GM23338 (cell line): ENCODE data around the gene HBD.

Experiments
- CREB1 ChIP-seq: fragments of 250-450 bp; sonication (Bioruptor Pico); IDR thresholded peaks from 2 replicates; pipeline ENCODE4 v1.5.0; 2020; ENCODE audit warnings: low read depth, mild to moderate bottlenecking, moderate library complexity
- EZH2 ChIP-seq: fragments of 200-600 bp; sonication (generic); IDR thresholded peaks from one replicate; pipeline ENCODE4 v1.8.0; 2017; ENCODE audit warnings: antibody characterized with exemption, mild to moderate bottlenecking, low read depth; ENCODE audit not compliant: unreplicated experiment
- EZH2phosphoT487 ChIP-seq: fragments of 200-600 bp; sonication (generic); IDR thresholded peaks from one replicate; pipeline ENCODE4 v1.8.1; 2018; ENCODE audit warnings: antibody characterized with exemption; ENCODE audit not compliant: unreplicated experiment
- JUNB ChIP-seq: IDR thresholded peaks from one replicate; pipeline ENCODE4 v1.6.1; 2016; ENCODE audit warnings: antibody characterized with exemption; ENCODE audit not compliant: unreplicated experiment
- NANOG ChIP-seq: IDR thresholded peaks from 2 replicates; pipeline ENCODE4 v1.6.1; 2016; ENCODE audit warnings: antibody characterized with exemption, borderline replicate concordance
- POLR2AphosphoS5 ChIP-seq: IDR thresholded peaks from 2 replicates; pipeline ENCODE4 v1.6.1; 2016; ENCODE audit warnings: antibody characterized with exemption, low read depth
- STAT1 ChIP-seq: IDR thresholded peaks from one replicate; pipeline ENCODE4 v1.6.1; 2016; ENCODE audit warnings: antibody characterized with exemption; ENCODE audit not compliant: unreplicated experiment
- ZNF114 ChIP-seq: fragments of 250-450 bp; sonication (Bioruptor Pico); IDR thresholded peaks from 2 replicates; pipeline ENCODE4 v1.5.0; 2020; ENCODE audit warnings: mild to moderate bottlenecking, moderate library complexity
- ZNF331 ChIP-seq: fragments of 250-450 bp; sonication (Bioruptor Pico); IDR thresholded peaks from 2 replicates; pipeline ENCODE4 v1.5.0; 2020; ENCODE audit warnings: low read depth, mild to moderate bottlenecking, moderate library complexity
- TF ChIP-seq, protein P1 (sequence below), 2 experiments: fragments of 200-600 bp in 1 of 2; sonication (generic) in 1 of 2; conservative IDR thresholded peaks; 2 replicates each; pipeline versions ENCODE4 v1.5.1 to v1.6.1; 2016 to 2017; ENCODE audit warnings: antibody characterized with exemption in 2 of 2, low read depth in 2 of 2, mild to moderate bottlenecking in 2 of 2, moderate library complexity in 1 of 2
- TF ChIP-seq, protein P2 (sequence below): IDR thresholded peaks from one replicate; pipeline ENCODE4 v1.6.1; 2018; ENCODE audit warnings: antibody characterized with exemption; ENCODE audit not compliant: unreplicated experiment
- TF ChIP-seq, protein P3 (sequence below): IDR thresholded peaks from 2 replicates; pipeline ENCODE4 v1.6.1; 2016; ENCODE audit warnings: antibody characterized with exemption
- TF ChIP-seq, protein P4 (sequence below): fragments of 250-450 bp; sonication (Bioruptor Pico); IDR thresholded peaks from 2 replicates; pipeline ENCODE4 v1.5.0; 2020; ENCODE audit warnings: mild to moderate bottlenecking, moderate library complexity

DNA sequence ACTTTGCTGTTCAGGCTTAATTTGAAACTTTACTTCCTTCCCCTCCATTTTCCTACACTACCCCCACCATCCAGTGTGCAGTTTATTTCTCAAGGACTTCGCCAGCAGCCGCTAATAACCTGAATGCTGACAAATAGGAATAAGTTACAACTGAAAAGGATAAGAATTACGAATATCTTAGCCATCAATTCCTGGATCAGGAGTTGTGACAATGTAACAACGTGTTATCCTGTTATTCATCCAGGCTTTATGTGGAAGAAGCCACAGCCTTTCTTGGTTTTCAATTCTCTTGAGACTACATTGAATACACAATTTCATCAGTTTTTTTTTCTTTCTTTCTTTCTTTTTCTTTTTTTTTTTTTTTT, 9.5 kb upstream of the HBD start:
- TF ChIP-seq EZH2 (no peak), CREB1 (CRISPR knock-in tag) (no peak), POLR2AphosphoS5 (no peak), JUNB (no peak), ZNF331 (CRISPR knock-in tag) (no peak), ZNF114 (CRISPR knock-in tag) (no peak), NANOG (no peak), EZH2phosphoT487 (no peak), STAT1 (no peak)
- TF ChIP-seq, protein P1, sequence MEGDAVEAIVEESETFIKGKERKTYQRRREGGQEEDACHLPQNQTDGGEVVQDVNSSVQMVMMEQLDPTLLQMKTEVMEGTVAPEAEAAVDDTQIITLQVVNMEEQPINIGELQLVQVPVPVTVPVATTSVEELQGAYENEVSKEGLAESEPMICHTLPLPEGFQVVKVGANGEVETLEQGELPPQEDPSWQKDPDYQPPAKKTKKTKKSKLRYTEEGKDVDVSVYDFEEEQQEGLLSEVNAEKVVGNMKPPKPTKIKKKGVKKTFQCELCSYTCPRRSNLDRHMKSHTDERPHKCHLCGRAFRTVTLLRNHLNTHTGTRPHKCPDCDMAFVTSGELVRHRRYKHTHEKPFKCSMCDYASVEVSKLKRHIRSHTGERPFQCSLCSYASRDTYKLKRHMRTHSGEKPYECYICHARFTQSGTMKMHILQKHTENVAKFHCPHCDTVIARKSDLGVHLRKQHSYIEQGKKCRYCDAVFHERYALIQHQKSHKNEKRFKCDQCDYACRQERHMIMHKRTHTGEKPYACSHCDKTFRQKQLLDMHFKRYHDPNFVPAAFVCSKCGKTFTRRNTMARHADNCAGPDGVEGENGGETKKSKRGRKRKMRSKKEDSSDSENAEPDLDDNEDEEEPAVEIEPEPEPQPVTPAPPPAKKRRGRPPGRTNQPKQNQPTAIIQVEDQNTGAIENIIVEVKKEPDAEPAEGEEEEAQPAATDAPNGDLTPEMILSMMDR (conservative IDR thresholded peaks at IDR 0.05; ENCODE audit: low read depth in 2 of 2) = no peak
- TF ChIP-seq, protein P2, sequence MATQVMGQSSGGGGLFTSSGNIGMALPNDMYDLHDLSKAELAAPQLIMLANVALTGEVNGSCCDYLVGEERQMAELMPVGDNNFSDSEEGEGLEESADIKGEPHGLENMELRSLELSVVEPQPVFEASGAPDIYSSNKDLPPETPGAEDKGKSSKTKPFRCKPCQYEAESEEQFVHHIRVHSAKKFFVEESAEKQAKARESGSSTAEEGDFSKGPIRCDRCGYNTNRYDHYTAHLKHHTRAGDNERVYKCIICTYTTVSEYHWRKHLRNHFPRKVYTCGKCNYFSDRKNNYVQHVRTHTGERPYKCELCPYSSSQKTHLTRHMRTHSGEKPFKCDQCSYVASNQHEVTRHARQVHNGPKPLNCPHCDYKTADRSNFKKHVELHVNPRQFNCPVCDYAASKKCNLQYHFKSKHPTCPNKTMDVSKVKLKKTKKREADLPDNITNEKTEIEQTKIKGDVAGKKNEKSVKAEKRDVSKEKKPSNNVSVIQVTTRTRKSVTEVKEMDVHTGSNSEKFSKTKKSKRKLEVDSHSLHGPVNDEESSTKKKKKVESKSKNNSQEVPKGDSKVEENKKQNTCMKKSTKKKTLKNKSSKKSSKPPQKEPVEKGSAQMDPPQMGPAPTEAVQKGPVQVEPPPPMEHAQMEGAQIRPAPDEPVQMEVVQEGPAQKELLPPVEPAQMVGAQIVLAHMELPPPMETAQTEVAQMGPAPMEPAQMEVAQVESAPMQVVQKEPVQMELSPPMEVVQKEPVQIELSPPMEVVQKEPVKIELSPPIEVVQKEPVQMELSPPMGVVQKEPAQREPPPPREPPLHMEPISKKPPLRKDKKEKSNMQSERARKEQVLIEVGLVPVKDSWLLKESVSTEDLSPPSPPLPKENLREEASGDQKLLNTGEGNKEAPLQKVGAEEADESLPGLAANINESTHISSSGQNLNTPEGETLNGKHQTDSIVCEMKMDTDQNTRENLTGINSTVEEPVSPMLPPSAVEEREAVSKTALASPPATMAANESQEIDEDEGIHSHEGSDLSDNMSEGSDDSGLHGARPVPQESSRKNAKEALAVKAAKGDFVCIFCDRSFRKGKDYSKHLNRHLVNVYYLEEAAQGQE = no peak
- TF ChIP-seq, protein P3, sequence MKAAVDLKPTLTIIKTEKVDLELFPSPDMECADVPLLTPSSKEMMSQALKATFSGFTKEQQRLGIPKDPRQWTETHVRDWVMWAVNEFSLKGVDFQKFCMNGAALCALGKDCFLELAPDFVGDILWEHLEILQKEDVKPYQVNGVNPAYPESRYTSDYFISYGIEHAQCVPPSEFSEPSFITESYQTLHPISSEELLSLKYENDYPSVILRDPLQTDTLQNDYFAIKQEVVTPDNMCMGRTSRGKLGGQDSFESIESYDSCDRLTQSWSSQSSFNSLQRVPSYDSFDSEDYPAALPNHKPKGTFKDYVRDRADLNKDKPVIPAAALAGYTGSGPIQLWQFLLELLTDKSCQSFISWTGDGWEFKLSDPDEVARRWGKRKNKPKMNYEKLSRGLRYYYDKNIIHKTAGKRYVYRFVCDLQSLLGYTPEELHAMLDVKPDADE = no peak
- TF ChIP-seq, protein P4, sequence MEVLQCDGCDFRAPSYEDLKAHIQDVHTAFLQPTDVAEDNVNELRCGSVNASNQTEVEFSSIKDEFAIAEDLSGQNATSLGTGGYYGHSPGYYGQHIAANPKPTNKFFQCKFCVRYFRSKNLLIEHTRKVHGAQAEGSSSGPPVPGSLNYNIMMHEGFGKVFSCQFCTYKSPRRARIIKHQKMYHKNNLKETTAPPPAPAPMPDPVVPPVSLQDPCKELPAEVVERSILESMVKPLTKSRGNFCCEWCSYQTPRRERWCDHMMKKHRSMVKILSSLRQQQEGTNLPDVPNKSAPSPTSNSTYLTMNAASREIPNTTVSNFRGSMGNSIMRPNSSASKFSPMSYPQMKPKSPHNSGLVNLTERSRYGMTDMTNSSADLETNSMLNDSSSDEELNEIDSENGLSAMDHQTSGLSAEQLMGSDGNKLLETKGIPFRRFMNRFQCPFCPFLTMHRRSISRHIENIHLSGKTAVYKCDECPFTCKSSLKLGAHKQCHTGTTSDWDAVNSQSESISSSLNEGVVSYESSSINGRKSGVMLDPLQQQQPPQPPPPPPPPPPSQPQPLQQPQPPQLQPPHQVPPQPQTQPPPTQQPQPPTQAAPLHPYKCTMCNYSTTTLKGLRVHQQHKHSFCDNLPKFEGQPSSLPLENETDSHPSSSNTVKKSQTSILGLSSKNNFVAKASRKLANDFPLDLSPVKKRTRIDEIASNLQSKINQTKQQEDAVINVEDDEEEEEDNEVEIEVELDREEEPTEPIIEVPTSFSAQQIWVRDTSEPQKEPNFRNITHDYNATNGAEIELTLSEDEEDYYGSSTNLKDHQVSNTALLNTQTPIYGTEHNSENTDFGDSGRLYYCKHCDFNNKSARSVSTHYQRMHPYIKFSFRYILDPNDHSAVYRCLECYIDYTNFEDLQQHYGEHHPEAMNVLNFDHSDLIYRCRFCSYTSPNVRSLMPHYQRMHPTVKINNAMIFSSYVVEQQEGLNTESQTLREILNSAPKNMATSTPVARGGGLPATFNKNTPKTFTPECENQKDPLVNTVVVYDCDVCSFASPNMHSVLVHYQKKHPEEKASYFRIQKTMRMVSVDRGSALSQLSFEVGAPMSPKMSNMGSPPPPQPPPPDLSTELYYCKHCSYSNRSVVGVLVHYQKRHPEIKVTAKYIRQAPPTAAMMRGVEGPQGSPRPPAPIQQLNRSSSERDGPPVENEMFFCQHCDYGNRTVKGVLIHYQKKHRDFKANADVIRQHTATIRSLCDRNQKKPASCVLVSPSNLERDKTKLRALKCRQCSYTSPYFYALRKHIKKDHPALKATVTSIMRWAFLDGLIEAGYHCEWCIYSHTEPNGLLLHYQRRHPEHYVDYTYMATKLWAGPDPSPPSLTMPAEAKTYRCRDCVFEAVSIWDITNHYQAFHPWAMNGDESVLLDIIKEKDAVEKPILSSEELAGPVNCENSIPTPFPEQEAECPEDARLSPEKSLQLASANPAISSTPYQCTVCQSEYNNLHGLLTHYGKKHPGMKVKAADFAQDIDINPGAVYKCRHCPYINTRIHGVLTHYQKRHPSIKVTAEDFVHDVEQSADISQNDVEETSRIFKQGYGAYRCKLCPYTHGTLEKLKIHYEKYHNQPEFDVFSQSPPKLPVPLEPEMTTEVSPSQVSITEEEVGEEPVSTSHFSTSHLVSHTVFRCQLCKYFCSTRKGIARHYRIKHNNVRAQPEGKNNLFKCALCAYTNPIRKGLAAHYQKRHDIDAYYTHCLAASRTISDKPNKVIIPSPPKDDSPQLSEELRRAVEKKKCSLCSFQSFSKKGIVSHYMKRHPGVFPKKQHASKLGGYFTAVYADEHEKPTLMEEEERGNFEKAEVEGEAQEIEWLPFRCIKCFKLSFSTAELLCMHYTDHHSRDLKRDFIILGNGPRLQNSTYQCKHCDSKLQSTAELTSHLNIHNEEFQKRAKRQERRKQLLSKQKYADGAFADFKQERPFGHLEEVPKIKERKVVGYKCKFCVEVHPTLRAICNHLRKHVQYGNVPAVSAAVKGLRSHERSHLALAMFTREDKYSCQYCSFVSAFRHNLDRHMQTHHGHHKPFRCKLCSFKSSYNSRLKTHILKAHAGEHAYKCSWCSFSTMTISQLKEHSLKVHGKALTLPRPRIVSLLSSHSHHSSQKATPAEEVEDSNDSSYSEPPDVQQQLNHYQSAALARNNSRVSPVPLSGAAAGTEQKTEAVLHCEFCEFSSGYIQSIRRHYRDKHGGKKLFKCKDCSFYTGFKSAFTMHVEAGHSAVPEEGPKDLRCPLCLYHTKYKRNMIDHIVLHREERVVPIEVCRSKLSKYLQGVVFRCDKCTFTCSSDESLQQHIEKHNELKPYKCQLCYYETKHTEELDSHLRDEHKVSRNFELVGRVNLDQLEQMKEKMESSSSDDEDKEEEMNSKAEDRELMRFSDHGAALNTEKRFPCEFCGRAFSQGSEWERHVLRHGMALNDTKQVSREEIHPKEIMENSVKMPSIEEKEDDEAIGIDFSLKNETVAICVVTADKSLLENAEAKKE (CRISPR knock-in tag) = no peak
